Measurements from ENCODE around the gene TUG1.

The TUG1 gene

DNA sequence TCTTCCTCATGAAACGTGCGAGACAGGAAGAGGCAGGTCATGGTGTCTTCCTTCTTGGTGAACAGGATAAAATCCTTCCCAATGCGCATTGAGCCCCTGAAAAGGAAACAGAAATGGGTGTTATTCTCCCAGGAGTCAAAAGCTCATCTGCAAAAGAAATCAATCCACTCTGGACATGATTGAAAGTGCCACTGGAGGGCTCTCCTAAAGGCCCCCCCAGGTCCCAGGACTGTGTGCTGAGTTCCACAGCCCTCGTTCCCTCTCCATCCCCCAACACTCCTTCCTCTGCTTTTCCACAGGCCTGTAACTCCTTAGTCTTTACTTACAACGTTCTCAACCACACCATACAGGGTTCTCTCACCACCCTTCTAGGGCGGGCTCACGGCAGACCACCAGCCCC, 22.7 kb upstream of the TUG1 start:
- no peak overlapping the region for H3K4me3 ChIP-seq (ENCODE audit: low read depth, low read length)
- DNase-seq (ENCODE audit: low read depth), result no peak

DNA sequence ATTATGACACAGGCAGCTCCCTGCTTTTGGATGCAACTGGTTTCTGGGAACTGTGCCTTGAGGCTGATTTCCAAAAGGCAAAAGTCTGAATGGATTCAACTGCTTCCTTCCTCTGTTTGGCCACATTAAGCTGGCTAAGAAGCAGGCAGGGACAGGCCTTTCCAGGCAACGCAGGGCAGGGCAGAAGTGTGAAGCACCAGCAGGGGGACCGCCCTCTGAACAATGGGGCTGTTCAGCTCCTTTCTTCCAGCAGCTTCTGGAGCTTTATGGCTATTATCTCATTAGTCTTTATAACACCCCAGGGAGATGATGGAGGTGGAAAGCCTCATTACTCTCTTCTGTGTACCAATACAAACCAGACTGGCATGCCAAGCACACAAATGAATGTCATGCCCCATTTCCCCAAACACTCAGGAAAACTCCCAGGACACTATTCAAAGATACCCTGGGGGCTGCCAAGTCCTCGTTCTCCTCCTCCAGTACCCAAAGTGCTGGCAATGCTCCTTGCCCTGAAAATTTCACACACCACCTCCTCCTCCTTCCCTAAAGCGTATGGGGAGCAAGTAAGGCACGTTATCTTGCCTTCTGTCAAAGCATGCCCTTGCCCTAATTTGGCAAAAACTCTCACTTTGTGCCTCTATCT, 21.8 kb upstream of the TUG1 start:
- DNase-seq (ENCODE audit: low read depth), result no peak
- no peak overlapping the region for H3K4me3 ChIP-seq (ENCODE audit: low read depth, low read length)

DNA sequence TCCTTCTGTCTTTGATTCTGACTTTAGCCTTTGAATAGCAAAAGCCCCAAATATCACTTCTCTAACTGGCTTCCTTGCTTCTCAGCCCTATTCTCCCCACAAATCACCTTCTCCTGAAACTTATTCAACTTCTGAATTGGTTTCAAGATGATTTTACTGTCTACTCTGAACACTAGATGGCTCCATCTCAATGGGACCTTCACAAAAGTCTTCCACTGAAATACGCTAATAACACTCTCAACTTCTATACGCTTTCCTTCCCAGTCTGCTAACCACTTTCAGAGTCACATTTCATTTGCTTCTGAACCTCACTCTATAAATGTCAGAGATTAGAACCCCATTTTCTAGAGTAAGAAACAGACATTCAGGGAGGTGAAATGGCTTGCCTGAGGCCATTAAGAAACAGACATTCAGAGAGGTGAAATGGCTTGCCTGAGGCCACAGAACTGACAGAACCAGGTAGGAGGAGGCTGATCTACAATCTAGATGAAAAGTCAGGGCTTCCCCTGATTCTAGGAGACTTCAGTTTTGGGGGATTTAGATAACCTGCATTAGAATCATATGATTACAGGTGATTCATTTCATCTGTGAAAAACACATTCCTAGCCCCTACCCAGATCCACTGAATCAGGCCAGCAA, 21.1 kb upstream of the TUG1 start:
- DNase-seq (ENCODE audit: low read depth), result peak; percentile 12
- H3K4me3 ChIP-seq (ENCODE audit: low read depth, low read length), result no peak overlapping the region

DNA sequence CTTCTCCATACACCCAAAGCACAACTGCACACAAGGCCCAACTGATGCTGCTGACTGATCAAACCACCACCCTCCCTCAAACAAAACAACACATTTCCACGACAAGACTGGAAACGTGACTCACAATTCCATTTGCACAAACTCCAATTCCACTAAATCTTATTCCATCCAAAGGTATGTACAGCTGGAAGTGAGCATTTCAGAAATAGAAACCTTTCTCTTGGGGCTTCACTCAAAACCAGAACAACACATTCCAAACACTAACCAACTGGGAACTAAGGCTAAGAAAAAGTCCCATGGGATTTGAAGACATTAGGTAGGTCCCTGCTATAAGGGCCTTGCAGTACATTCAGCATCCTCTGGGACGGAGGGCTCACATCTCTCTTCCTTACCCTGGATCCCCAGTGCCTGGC, 20.1 kb upstream of the TUG1 start:
- H3K4me3 ChIP-seq (ENCODE audit: low read depth, low read length), result no peak overlapping the region
- DNase-seq (ENCODE audit: low read depth), result peak; percentile 1

DNA sequence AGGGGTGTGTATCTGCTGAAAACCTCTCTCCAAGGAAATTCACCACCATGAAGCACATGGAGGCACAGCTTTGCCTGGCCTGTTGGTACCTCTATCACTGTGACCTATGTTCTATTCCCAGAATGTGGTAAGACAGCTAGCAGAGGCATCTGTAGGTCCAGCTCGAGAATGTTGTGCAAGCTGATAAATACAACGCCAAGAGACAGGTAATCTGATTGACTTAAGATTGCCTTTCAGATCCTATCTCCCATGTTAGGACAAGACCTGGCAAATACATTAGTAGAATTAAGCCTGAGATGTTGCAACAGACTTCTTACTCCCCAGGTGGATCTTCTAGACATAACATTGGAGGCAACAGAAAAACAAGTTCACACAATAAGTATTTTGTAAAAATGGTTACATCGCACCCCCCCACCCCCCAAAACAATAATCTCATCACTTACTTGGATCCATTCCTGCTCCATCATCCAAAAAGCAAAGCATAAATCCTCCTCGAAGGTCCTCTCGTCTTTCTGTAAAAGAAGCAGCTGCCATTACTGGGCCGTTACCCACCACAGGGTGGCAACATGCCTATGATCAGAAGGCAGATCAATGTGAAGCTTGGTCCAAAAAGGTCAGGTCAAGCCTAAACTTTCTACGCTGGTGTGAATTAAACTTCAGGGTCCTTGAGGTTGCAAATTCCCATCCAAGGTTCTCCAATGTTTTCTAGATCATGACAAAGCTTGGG, 19.0 kb upstream of the TUG1 start:
- H3K4me3 ChIP-seq (ENCODE audit: low read depth, low read length), result no peak overlapping the region
- DNase-seq (ENCODE audit: low read depth), result no peak

DNA sequence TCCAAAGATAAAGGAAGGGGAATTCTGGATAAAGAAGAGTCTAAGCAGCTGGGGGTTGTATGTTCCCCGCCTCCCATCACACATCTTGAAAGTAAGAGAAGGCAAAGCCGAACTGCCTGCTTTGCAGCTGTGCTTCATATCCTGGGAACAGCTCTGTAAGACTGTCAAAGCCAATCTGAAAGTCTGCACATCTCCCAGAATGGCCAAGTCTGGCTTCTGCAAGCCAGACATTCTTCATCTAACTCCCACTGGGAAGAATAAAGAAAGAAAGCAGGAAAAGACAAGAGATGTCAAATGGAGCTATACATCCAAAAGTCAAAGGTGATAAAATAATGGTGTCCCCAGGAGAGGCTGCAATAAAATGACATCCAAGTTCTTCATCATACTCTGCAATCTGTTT, 15.9 kb upstream of the TUG1 start:
- DNase-seq (ENCODE audit: low read depth), result no peak
- H3K4me3 ChIP-seq (ENCODE audit: low read depth, low read length), result no peak overlapping the region

DNA sequence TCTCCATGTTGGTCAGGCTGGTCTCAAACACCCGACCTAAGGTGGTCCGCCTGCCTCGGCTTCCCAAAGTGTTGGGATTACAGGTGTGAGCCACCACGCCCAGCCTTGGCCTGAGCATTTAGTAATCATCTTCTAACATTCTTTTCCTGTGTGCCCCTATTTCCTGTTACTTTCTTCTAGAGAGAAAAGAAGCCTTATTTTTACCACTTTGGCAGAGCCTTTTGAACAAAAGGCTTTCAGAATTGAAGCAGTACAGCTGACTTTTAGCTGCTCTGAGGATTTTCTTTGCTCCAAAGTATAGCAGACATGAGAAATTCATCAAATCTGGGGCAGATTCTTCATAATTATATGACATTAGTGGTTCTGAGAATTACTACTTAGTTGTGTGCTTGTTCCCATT, 13.9 kb upstream of the TUG1 start:
- DNase-seq (ENCODE audit: low read depth), result no peak
- H3K4me3 ChIP-seq (ENCODE audit: low read depth, low read length), result no peak overlapping the region

DNA sequence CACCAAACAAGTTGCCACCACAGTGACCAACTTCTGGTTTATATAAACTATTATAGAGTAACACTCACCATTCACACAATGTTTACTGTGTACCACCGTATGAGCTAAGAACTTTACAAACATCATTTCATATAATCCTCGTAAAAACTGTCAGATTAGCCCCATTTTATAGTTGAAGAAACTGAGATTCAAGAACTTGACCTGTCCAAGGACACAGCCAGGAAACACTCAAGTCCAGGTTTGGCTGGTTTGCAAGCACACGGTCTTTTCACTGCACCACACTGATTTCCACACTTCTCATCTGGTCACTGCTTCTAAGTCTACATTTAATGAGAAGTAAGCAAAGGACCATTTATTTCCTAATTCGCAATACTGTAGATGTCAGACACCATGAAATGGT, 4.2 kb upstream of the TUG1 start:
- DNase-seq (ENCODE audit: low read depth), result no peak
- no peak overlapping the region for H3K4me3 ChIP-seq (ENCODE audit: low read depth, low read length)

DNA sequence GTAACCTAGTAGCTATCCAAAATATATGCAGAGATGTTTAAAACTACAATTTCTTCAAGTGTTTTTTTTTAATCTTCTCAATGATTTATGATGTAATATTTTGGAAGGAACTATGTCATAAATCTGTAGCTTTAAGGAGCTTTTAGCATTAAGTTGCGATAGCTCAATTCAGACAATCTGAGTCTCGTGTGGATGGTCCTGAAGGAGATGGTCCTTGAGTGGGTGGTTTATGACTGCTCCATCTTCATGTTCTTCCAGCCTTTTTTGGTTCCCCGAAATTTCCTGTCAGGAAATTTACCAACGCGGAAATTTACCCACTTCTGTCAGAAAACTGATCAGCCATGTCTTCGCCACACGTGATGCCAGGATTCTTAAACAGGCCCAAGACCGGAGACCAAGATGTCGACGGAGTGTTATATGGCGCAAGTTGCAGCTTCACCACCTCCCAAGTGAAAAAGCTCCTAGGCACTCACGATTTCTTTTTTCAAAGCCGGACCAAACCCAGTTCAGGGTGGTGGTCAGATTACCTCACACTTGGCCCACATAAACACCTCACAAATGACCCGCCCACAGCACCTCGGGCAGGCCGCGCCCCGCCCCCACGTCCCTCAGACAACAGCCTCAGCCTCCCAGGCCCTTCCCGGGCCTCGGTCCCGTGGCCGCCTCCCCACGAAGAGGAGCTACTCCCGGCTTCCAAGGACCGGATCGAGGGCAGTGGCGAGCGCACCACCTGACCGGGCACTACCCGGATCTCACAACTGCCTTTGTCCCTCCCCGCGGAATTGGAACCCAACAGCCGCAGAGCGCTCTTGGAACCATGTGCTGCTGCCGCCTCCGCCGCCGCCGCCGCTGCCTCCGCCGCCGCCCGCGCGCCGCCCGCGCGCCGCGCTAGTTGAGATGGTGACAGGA, 796 bp upstream of the TUG1 start, which contains the start of gene MORC2:
TSS of gene MORC2 (minus strand) at position 760 of the 909 bp plus-strand sequence. CDS start 885 bp downstream, outside the sequence.
- peak; percentile 1 for DNase-seq (ENCODE audit: low read depth)
- H3K4me3 ChIP-seq (ENCODE audit: low read depth, low read length), result peak within 1 kb of the TSS; percentile 74

DNA sequence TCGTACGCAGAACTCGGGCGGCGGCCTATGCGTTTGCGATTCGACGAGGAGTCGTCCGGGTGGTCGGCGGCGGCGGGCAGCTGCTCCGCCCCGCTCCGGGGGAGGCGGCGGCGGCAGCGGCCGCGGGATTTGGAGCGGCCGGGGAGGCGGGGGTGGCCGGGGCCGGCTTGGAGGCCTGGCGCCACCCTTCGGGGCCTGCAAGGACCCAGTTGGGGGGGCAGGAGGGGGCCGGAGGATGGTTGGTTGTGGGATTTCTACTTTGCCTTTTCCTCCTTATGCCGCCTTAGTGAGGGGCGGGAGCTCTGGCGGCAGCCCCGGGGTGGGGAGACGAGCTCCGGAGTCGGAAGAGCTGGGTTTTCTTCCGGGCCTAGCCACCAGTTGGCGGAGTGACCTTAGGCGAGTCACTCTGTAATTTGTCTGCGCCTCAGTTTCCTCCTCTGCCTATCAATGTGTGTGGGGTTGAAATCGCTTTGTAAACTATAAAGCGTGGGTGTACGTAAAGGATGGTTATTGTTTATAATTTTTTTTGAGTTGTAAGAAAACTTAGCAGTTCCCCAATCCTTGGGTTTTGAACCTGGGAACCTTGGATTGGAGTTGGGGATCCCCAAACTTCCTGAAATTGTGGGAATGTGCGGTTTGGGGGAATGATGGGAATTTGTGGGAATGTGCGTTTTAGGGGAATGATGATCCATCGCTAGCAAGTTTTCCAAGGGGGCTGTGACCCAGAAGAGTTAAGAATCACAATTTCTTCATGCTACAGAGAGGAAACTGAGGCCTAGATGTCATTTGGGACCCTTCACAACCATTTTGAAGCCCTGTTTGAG, 679 bp downstream of the TUG1 start:
- H3K4me3 ChIP-seq (ENCODE audit: low read depth, low read length), result peak overlapping the region; percentile 74
- DNase-seq (ENCODE audit: low read depth), result peak; percentile 0

DNA sequence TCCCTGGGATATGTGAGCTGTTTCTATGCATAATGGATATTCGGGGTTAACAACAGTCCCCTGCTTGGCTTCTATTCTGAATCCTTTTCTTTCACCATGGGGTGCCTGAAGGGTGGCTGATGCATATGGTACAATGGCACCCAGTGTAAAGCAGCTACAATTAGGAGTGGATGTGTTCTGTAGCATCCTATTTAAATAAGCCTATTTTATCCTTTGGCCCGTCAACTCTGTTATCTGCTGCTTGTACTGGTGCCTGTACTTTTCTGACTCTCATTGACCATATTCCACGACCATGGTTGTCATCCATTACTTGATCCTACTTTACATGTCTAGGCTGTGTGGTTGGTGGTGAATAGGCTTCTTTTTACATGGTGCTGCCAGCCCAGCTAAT, 1.3 kb downstream of the TUG1 start:
- DNase-seq (ENCODE audit: low read depth), result no peak
- H3K4me3 ChIP-seq (ENCODE audit: low read depth, low read length), result peak overlapping the region; percentile 74

DNA sequence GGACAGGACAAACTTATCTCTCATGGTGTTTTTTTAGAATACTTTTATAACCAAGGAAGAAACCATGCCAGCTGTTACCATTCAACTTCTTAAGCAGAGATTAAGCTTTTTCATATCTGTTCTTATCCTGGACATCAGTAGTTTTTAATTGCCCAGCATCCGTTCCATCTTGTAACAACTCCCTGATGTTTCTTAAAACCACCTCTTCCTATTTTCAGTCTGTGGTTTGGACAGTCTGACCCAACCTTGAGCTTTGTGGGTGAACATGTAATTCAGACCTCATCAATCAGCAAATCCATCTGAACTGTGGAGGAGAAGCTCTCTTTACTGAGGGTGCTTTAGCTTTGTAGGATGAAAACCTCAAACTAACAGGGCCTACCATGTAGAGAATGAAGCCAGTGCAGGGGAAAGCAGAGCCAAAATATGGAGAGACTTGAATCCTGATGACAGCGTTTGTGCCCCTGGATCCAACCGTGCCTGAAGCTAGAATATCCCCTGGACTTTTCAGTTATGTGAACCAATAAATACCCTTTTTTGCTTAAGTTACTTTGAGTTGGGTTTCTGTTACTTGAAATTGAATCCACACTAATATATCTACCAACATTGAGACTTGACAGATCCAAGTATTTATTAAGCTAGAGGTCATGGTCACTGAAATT, 9.4 kb downstream of the TUG1 start:
- DNase-seq (ENCODE audit: low read depth), result no peak
- H3K4me3 ChIP-seq (ENCODE audit: low read depth, low read length), result no peak overlapping the region

DNA sequence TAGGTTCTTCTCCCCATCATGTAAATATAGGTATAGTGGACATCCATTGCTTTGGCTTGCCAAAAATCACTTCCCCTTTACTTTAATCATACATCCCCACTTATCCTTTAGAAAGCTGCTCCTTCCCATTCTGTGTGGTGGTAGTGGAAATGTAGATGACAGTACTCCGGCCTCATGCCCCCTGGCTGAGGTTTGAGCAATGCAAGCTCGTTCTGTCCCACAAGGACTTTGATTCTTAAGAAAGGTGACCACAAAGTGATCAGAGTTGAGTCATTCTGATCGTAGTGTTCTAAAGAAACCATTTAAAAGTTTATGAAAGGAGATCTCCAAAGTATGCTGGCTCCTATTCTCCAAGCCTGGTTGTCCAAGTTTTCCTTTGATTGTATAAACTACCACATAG, 10.9 kb downstream of the TUG1 start:
- DNase-seq (ENCODE audit: low read depth), result no peak
- no peak overlapping the region for H3K4me3 ChIP-seq (ENCODE audit: low read depth, low read length)

DNA sequence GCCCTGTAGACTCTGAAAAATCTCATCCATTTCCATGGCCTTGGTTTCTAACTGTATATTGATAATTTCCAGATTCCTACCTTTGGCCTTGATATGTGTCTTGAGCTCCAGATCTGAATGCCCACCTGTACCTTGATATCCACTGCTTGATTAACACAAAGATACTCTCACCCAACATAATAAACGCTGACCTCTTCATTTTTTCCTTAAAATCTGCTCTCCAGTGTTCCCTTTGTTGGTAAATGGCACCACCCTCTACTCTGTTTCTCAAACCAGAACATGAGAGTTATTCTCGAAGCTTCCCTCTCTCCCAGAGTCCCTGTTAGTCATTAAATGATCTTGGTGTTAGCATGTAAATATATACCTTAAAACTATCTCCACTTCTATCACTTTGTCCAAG, 13.4 kb downstream of the TUG1 start:
- no peak overlapping the region for H3K4me3 ChIP-seq (ENCODE audit: low read depth, low read length)
- no peak for DNase-seq (ENCODE audit: low read depth)

DNA sequence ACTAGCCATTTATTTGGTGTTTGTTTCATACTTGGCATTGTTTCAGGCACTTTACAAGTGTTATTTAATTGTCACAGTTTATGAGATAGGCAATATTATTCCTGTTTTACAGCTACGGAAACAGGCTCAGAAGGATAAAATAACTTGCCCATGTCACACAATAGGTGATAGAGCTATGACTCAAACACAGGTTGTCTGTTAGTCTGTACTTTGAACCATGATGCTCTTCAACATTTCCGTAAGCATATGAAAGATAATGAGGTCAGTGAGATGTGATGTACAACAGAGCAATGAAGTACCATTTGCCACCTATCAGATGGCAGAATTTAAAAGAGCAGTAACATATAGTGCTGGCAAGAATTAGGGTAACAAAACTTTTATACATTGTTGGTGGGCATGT, 15.3 kb downstream of the TUG1 start:
- H3K4me3 ChIP-seq (ENCODE audit: low read depth, low read length), result no peak overlapping the region
- no peak for DNase-seq (ENCODE audit: low read depth)

DNA sequence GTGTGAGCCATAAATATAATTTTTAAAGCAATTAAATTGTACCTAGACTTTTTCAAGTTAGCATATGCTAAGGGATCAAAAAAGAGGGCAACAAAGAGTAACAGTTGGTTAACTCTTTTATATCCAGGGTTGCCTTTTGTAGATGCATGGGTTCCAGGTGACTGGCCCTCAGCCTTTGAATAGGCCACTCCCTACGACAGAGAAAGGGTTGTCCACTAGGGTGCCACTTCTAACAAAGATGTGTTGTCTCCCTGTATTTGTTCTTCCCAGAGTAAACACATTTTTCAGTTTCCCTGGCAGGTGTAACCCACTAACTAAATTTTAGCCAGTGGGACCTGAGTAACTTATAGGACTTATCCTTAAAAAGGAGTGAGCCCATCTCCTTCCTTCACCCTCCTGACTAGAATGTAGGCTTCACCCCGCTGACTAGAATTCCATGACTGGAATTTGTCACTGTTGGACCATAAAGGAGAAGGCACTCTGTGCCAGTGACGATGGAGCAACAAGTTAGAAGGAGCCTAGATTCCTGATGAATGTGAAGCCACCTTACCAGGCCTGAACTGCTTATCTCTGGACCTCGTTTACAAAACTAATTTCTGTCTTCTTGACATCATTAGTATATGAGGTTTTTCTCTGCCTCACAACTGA, 16.6 kb downstream of the TUG1 start:
- H3K4me3 ChIP-seq (ENCODE audit: low read depth, low read length), result no peak overlapping the region
- DNase-seq (ENCODE audit: low read depth), result no peak

DNA sequence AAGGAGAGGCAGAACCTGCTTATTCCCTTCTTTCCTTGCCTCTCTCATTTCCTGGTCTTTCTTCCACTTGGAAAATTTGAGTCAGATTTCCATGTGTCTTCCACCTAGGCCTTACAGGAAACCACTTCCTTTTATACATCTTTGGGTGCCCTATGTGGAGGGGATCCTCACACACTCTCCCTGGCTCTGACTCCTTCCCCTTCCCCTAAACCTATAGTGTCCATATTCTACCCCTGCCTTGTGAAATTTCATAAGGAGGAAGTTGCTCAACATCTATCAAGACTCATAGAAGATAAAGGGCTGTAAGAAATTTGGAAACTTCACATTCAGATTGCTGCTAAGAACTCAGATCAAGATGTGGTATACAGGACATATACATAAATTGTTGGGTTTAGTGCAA, 20.4 kb downstream of the TUG1 start:
- no peak for DNase-seq (ENCODE audit: low read depth)
- H3K4me3 ChIP-seq (ENCODE audit: low read depth, low read length), result no peak overlapping the region

DNA sequence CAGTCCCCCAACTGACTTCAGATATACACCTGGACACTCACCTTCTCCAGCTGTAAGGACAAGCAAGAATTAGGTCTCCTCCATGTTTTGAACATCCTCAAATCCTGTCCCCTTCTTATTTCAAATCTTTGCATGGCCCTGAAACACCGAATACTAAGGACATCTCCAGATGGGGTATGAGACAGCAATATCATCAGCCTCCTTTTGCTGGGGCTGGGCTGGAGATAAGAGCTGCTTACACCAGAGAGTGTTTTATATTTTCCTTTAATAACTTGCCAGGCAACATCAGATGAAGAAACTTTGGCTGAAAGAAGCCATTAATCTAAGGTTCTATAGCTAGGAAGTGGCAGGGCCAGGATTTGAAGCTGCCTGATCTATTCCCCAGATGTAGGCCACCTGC, 21.6 kb downstream of the TUG1 start:
- H3K4me3 ChIP-seq (ENCODE audit: low read depth, low read length), result no peak overlapping the region
- no peak for DNase-seq (ENCODE audit: low read depth)
